ENCODE data around the gene NAT16.

DNA sequence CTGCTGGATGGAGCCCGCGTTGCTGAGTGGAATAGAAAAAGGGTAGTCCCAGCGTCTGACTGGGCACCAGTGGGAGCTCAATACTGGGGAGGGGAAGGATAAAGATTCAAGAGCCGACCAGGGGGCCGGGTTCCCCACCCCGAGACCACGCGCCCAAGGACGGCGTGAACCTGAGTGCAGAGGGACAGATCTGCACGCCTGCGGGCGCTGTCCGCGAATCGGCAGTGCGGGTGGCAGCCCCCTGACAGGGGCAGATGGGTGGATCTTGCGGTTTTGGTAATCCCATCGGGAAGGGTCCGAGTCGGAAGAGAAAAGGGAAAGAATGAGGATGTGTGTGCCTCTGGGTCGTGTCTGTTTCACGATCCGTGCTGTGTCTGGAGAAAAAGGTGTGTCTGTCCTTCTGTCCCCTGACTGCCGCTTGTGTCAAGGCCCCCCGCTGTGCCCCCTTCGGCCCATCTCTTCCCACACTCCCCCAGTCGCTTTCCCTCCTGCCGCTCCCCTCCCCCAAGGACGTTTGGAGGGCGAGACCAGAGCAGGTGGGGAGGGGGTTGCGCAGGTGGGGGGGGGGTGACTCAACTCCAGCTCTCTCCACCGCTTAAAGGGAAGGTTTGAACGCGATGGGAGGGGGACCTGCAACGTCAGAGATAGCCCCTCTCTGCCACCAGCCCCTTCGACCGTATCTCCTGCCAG lies 14.0 kb downstream of the NAT16 start:
- TF ChIP-seq POLR2AphosphoS5 (IDR thresholded peaks at IDR 0.05; ENCODE audit: insufficient read depth in 1 of 2, low read depth in 1 of 2) (no peak), POLR2A (IDR thresholded peaks at IDR 0.05) (no peak)
